NCI-H526 treated with DMSO at 0.1 percent for 48 hours (cell line): ENCODE data around the gene NBPF1.
"Not testable (repeated sequence)": the region's sequence is repeated elsewhere in the genome, so short reads cannot be mapped to it uniquely, and the experiment has no call there.

Experiments used
- DNase-seq: peaks from one replicate; lab custom pipeline; 2025; lab: John Stamatoyannopoulos, UW

NBPF1 gene

DNA sequence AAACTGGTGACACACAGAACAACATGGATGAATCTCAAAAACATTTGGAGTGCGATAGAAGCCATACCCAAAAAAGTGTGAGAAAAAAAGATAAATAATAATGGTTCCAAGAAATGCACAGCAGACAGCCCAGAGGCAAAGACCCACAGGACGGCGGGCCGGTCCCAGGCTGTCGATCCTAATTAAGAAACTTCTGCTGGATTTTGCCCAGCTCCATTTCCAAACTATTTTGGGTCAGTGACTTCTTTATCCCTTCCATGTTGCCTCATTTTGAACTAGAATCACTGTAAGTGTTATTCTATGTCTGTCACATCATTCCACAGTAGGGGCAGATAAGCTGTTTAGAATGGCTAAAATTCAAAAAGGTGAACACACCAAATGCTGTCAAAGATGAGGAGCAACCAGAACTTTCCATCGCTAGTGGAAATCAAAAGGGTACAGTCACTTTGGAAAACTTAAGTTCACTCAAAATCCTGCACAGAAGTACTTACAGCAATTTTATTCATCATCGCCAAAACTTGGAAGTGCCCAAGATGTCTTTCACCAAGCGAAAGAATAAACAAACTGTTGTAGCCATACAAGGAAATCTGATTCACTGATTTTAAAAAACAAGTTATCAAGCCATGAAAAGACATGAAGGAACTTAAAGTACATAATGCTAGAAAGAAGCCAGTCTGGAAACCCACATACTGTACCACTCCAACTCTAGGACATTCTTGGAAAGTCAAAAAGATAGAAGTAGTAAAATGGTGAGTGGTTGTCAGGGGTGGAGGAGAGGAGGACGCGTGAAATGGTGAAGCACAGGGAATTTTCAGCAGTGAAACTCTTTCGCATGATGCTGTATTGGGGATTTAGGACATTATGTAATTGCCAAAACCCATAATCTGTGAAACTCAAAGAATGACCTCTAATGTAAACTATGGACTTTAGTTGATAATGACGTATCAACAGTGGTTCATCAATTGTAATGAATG, 7.5 kb downstream of the NBPF1 start:
- DNase-seq = no peak

GRCh38 chr1:16605213-16605525, 8.2 kb downstream of the NBPF1 start:
- no peak for DNase-seq

DNA sequence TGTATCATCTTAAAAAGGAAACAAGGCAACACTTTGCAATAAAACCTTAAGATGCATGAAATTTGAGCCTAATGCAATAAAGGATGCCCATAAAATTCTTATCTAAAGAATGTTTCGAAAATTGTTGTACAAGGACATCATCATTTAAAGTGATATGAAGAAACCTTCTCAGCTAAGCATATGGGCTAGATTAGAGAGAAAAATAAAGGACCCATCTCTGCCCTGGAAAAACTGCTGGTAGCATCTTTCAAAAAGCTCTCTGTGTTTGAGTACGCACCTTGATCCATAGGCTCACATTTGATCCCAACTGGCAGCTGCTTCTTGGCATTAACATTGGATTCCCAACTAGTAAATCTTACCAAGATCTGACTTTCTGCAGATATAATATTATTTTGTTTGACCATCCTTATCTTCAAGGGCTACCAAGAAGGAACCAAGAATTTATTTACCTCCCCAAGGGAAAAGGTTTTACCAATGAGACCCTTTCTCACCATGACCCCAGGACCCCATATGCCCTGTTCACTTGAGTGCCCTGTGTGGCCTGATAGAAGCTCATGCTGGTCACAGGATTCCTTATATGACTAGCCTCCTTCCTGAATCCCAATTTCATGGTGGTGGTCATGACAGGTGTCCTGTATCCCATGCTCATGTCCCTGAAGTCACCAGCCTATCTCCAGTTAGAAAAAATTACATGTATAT, 8.7 kb downstream of the NBPF1 start:
- not testable (repeated sequence) for DNase-seq

- not testable (repeated sequence) for DNase-seq
Measured at GRCh38 chr1:16603623-16604022, 9.7 kb downstream of the NBPF1 start.

- DNase-seq = not testable (repeated sequence)
Measured at GRCh38 chr1:16602336-16603011, 10.9 kb downstream of the NBPF1 start.

- DNase-seq = not testable (repeated sequence)
Measured at GRCh38 chr1:16600855-16601786, 12.2 kb downstream of the NBPF1 start.

DNA sequence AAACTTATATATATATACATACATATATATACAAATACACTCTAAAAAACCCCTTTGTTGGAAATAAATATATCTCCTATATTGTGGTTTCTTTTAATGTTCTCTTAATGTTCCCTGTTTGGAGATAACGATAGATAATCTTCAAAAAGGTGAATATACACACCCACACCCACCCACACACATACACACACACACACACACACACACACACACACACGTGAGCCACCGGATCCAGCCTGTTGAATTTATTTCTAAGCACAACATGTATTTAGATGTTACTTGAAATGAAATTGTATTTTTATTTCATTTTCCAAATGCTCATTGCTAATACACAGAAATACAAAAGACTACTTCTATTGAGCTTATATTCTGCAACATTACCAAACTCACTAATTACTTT, 14.0 kb downstream of the NBPF1 start:
- DNase-seq = not testable (repeated sequence)

DNA sequence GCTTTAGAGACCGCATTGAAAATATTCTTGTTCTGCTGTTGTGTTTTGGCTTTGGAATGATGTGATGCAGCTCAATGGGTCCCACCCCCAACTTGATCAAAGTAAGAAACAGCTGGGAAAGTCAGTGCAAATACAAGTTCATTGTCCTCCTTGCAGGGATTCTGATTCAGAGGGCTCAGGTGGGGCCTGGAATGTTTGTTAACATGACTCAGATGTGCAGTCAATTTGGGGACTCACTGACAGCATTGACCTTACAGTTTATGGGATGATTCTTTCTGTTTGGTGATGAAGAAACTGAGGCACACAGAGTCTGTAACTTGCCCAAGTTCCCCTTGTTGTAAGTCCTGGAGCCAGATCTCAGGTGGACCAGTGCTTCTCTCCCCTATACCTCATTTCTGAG, 18.1 kb downstream of the NBPF1 start:
- DNase-seq = not testable (repeated sequence)

DNA sequence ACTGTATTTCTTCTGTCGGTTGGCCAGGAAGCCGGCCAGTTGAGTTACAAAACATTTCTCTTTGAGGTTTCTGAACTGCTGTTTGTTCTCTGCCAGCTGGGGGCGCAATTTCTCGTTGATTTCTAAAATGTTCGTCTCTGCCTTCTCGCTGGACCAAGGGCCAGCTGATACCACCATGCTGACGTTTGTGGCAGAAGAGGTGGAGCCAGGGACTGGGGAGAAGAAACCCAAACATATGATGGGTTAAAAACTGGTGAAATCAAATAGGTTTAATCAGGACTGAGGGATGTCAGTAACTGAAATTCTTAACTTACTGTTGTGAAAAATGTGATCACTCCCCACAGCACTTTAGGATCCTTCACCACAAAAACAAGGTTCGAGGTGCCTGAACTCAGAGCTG, 21.5 kb downstream of the NBPF1 start:
- not testable (repeated sequence) for DNase-seq

DNA sequence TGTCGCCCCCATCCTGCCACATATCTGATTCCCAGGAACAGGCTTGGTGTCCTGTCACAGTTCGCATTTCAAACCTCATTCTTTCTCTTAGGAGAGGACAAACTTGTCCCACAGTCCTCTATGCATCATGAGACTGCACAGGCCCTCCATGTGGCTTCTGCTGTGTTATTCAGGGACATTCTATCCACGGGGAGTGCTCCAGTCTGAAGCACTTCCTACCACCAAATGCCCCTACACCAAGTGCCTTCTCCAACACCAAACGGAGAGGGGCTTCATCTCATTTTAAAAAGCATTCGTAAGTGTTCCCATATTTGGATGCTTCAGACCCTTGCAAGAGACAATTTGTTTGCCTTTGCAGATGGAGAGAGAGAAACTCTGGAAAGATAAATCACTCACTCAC, 25.3 kb downstream of the NBPF1 start:
- not testable (repeated sequence) for DNase-seq

DNA sequence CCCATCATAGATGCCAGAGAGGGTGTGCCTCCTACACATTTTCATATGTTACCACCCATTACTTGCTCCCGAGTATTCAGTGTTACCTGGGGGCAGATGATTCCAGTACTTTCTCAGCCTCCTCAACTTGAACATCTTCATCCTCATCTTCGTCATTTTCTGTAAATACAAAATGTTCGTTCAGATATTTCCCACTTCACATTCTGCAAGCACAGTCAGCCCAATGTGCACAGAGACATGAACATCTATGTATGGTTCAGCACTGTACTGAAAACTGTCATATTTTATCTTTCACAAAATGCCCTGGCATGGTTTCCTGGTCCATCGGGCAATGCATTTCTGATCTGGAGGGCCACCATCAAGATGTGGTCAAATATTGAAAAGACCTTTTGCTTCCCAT, 25.7 kb downstream of the NBPF1 start:
- DNase-seq = not testable (repeated sequence)

DNA sequence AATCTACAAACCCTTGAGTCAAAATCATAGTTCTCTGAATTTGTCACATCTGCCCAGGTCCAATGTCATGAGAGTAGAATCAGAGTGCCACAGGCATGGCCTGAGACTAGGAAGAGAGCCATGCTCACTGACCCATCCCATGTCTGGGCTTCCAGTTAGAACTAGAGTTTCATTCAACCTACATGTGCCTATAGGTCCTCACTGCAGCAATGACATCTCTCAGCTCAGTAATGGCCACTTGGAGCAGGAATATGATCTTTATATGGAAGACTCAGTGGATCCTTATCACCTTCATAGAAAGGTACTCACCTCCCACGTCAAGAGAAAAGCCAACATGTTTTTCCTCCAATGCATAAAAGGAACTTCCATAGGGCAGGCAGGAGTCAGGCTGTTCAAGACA, 48.0 kb downstream of the NBPF1 start:
- DNase-seq = not testable (repeated sequence)

GRCh38 chr1:16561035-16561434, 52.3 kb downstream of the NBPF1 start:
- not testable (repeated sequence) for DNase-seq

GRCh38 chr1:16560498-16560897, 52.9 kb downstream of the NBPF1 start:
- not testable (repeated sequence) for DNase-seq

DNA sequence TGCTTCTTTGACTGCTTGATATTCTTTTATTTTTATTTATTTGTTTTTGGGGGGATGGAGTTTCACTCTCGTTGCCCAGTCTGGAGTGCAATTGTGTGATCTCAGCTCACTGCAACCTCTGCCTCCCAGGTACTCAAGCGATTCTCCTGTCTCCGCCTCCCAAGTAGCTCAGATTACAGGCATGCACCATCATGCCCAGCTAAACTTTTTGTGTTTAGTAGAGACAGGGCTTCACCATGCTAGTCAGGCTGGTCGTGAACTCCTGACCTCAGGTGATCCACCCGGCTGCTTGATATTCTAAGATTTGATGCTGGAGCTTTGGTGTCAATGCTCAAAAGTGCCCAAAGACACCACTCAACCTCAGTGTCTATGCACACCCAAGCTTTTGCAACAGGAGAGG, 53.7 kb downstream of the NBPF1 start:
- DNase-seq = not testable (repeated sequence)

DNA sequence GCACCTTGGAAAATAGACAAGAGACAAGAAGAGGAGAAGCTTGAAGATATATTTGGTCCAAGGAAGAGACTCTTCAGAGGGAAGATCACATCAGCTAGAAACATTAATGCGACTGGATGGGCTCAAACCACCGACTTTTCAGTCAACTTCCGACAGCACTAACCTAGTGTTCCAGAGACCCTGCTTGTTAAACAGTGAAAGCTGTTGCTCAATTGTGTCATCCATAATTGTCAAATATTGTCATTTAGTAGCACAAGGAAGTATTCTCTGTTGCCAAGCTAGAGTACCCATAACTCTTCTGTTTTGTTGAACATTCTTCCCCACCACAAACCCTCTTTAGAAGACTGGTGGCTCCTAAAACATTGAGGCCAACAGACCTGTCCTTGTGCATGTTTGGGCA, 56.3 kb downstream of the NBPF1 start:
- not testable (repeated sequence) for DNase-seq

DNA sequence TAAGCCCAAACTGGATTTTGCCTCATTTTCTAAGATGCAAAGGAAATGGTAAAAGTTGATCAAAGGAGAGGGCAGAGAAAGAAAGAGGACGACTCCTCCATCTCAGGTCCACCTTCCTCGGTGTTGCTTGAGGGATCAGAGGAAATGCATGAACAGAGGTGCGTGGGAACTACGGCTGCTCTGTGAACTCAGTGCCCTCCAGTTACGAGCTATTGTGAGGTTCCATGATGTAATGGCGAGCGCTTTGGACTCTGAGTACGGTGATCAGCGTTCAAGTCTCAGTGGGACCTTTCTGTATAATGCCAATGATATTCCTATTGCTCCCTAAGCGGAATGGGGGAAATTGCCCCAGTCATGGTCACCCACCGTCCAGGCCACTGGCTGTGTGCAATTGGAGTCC, 60.1 kb downstream of the NBPF1 start:
- not testable (repeated sequence) for DNase-seq

DNA sequence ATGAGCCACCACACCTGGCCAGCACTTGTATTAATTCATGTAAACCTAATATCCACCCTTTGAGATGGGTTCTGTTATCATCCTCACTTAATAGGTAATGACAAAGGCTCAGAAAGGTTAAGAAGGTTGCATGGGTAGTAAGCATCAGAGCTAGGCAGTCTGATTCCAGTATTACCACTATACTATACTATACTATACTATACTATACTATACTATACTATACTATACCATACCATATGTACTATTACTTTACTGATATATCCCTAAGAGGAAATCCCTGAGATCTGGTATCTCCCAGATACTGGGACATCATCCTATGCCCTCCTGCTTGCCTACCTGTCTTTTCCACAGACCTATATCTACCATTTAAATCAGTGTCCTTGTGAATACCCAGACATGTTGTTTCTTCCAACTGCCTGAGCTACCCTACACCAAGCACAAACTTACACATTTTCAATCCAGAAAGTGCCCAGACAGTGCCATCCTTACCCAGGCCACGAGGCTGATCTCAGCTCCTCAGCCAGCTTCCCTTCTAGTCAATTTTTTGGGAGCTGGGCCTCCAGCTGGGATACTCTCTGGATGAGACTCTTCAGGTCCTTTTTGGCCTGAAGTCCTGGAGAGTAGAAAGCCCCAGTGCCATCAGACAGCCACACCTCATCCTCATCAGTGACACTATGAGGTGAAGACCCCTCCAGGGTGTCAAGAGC, 63.0 kb downstream of the NBPF1 start:
- DNase-seq = not testable (repeated sequence)

DNA sequence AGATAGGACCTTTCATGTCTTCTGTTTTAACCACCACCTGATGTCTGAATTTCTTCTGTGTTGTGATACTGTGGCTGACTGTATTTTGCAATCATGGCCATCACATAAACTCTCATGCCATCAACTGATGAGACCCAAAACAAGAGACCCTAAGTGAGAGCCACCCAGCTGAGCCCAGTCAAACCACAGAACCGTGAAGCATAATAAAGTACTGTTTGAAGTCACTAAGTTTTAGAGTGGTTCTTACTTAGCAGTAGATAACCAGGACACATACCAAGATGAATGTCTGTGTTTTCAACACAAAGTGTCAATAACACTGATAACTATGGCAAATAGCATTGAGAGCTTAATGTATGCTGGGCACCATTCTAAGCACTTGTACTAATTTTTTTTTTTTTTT, 63.8 kb downstream of the NBPF1 start:
- DNase-seq = not testable (repeated sequence)

GRCh38 chr1:16547502-16548241, 65.7 kb downstream of the NBPF1 start:
- not testable (repeated sequence) for DNase-seq
